Measurements from ENCODE around the gene XAF1.

- TF ChIP-seq CTCF (conservative IDR thresholded peaks at IDR 0.05; ENCODE audit: low read length) (no peak), EZH2phosphoT487 (IDR thresholded peaks at IDR 0.05; ENCODE audit: borderline replicate concordance) (no peak)
These were observed 44.2 kb upstream of the XAF1 start for GRCh38 chr17:6711681-6712057.

Data from Loucy (cell line).